SK-N-MC (cell line): ENCODE data around the gene NEUROD2.

Experiments
- EZH2 ChIP-seq: fragments of 200-600 bp; sonication (generic); IDR thresholded peaks from one replicate; pipeline ENCODE4 v1.6.1; 2017; ENCODE audit warnings: antibody characterized with exemption
- POLR2AphosphoS5 ChIP-seq: IDR thresholded peaks from 2 replicates; pipeline ENCODE4 v1.6.1; 2012; ENCODE audit warnings: mild to moderate bottlenecking, low read depth, low read length, borderline replicate concordance

DNA sequence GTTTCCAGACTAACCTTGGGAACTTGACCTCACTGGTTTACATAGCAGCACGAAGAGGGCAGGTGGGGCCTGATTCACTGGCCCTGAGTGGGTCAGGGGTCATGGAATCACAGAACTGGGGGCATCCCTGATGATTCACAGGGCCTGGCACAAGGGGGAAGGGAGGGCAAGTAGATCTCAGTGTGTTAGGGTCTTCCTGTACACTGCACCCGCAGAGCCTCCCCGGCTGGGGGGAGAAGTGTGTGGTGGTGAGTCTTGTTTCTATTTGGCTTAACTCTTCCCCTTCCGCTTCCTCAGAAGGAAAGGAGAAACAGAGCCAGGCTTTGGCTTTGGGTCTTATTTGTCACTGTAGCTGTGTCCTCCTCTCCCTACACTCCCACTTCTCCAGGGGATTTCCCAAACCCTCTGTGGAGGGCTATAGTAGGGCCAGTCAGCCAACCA lies 32.9 kb upstream of the NEUROD2 start:
- TF ChIP-seq POLR2AphosphoS5: no peak
- TF ChIP-seq EZH2: no peak
